Cardiac fibroblast (primary cell): ENCODE measurements around the gene TMEM161A.
"Not testable (repeated sequence)": the region's sequence is repeated elsewhere in the genome, so short reads cannot be mapped to it uniquely, and the experiment has no call there.

ENCODE experiments used
- DNase-seq, 2 donors: peaks; one replicate each; pipeline versions ENCODE4 v3.0.0 to v3.0.0-alpha.2; 2010; ENCODE audit warnings: low read depth in 2 of 2
- H3K4me3 ChIP-seq, 2 donors: replicated peaks in 1 of 2; 1 replicate in 1 of 2; 2 replicates in 1 of 2; pipeline ENCODE4 v1.5.1; 2011; ENCODE audit warnings: low read depth in 2 of 2, low read length in 2 of 2, mild to moderate bottlenecking in 2 of 2, moderate library complexity in 1 of 2
- CTCF ChIP-seq: IDR thresholded peaks from one replicate; pipeline ENCODE4 v1.5.1; 2011; ENCODE audit warnings: low read depth, mild to moderate bottlenecking, low read length, inconsistent platforms

The TMEM161A gene

DNA sequence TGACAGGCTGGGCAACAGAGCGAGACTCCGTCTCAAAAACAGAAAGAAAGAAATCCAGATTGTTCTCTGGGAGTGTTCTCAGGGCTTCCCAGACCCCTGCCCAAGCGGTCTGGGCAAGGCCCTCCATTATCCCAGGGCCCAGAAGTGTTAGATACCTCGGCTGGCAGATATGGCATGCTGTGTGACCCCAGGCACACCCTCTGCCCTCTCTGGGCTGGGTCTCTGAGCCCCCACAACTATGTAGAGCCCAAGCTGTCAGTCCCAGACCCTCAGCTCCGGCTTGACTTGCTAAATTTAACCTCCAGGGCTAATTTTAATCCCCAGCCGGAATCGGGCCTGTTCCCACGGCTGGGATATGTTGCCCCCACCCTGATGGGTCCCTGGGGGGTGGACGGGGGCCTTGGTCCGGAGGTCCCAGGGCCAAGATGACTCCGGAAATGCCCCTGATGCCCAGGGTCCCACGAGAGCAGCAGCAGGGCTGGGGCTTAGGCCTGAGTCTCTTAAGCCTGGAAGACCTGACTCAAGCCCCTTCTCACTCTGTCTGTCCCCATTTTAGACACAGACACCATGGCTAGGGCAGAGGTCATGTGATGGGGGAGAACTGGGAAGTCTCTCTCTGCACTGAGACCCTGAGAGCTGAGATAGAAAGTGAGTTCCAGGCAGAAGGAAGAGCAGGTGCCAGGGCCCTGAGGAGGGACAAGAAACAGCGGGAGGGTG is 14.5 kb upstream of the TMEM161A start:
- no peak overlapping the region for H3K4me3 ChIP-seq
- no peak for TF ChIP-seq CTCF
- no peak for DNase-seq

DNA sequence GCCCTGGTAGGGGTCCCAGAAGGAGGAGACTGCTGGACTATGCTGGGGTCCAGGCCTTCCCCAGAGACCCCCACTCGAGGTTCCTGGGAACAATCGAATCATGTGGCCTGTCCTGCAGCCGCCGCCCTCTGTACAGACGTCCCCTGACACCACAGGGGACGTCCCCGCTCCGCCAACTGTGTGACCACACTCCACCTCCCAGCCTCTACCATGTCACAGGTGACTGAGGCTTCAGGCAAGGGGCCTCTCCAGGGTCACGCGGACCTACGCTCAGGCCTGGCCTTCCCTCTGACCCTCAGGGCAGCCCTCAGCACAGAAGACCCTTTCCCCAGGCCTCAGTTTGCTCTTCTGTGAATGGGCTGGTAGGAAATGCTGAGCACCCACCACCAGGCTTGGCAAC is 13.1 kb upstream of the TMEM161A start:
- H3K4me3 ChIP-seq, result no peak overlapping the region
- no peak for TF ChIP-seq CTCF
- no peak for DNase-seq

DNA sequence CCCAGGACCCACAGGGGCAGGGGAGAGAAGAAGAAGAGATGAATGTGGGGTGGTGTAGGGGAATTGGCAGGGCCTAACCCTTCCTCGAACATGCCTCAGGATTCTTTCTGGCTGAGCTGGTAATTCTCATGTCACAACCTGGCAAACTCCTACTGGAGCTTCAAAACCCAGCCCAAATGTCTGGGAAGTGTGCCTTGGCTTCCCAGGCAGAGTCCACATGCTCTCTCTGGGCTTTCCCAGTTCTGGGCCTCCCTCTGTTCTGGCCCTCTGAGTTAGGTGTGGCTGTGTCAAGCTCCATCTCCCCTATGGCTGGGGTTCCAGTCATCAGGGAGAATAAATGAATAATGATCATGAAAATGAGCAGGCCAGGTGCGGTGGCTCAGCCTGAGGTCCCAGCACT is 11.2 kb upstream of the TMEM161A start:
- TF ChIP-seq CTCF, result no peak
- no peak overlapping the region for H3K4me3 ChIP-seq
- DNase-seq, result no peak

DNA sequence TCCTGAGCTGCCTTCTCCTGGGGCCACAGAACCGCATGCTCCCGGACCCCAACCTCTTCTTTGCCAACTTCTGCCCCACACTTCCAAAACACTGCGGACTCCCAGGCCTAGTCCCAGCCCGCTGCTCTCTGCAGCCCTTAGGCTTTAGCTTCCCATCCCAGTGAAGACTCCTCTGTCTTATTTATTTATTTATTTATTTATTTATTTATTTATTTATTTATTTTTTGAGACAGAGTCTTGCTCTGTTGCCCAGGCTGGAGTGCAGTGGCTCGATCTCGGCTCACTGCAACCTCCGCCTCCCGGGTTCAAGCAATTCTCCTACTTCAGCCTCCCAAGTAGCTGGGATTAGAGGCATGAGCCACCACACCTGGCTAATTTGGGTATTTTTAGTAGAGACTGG is 10.2 kb upstream of the TMEM161A start:
- not testable (repeated sequence) for H3K4me3 ChIP-seq, DNase-seq

DNA sequence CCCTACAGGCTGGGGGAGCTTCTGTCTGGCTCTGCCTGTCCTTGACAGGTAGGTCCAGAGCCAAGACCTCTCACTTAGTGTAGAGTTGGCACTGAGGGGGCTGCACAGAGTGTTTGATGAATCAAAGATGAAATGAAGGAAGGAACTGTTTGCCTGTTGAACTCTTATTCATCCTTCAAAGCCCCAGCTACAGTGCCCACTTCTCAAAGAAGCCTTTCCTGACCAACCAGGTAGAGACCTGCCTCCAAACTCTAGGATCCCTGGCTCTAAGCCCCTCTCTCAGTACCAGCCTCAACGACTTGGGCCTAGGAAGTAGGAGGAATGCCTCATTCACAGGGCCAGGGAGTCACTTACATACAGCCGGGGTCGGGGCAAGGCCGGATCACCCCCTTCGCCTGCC is 9.1 kb upstream of the TMEM161A start:
- H3K4me3 ChIP-seq, result no peak overlapping the region
- no peak for TF ChIP-seq CTCF
- no peak for DNase-seq

GRCh38 chr19:19146865-19147264 is 8.6 kb upstream of the TMEM161A start:
- no peak overlapping the region for H3K4me3 ChIP-seq
- no peak for TF ChIP-seq CTCF
- no peak for DNase-seq

- peak; percentile 63 to 73 for DNase-seq
- no peak overlapping the region for H3K4me3 ChIP-seq
- TF ChIP-seq CTCF, result peak; percentile 97
Measured at GRCh38 chr19:19145684-19146608, 7.7 kb upstream of the TMEM161A start.
